HTERT RPE-1 (cell line): ENCODE results near the gene LRIF1.
"Not testable (repeated sequence)": the region's sequence is repeated elsewhere in the genome, so short reads cannot be mapped to it uniquely, and the experiment has no call there.

Experiments used
- in situ Hi-C: fragments of 300-500 bp; cut with MboI; formaldehyde crosslinking; loops from 4 replicates; pipeline ENCODE4 v1.14.3; 2020; ENCODE audit warnings: low sequenced_read_pairs

Gene LRIF1

DNA sequence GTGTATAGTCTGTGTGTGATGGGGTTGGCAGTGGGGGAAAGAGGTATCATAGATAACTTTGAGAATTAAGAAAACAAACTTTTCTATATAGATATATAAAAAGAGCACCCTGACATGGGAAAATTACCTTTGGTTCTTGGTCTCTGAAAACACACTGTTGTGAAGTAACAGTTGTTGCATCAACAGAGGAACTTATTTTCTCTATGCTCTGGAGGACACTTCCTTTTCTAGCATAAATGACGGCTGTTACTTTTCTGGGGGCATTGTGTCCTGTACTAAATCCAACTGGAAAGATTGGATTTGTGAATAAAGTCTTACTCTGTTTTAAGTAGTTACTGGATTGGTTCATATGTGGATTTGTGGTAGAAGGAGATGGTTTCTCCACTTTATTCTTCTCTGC lies 12.6 kb downstream of the LRIF1 start:
- in situ Hi-C loops: no loop called here

DNA sequence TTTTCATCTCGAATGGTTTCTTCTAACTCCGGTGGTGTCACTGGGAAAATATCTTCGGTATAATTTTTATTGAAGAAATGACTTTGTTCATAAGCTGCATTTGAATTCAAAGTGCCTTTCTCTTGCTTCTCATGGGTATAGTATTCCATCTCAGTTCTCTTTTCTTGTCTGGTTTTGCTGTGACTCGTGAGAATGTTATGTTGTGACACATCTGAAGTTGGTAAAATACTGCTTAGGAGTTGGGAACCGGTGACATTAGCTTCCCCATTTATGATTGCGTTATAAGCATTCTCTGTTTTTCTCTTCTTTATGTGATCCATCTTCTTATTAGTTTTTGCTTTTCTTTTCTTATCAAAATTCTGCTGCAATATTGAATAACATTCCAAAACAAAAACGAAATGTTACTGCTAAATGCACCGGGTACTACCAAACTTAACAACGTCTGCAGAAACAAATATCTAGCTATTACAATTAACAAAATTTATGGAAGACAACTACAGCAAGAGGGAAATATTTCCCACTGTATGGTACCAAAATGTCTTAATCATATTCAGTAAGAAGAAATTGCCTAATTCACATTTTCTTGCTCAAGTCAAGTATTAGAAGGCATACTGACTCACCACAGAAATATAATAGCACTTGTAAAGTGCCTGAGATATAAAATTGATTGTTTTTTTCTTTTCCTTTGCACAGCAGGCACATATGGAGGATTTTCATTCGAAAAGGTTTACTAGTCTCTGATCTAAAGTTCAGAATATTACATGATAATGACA lies 15.5 kb downstream of the LRIF1 start:
- in situ Hi-C loops: no loop called here

DNA sequence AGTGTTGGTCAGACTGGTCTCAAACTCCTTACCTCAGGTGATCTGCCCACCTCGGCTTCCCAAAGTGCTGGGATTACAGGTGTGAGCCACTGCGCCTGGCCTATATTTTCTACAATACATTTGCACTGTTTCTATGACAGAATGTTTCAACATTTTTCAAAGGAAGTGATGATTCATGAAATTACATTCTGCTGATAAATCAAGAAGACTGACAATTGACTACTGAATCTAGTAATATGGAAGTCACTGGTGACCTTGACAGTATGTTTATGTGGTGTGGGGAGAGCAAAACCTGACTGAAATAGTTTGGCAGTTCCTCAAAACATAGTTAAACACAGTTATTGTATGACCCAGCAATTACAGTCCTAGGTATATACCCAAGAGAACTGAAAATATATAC lies 18.1 kb downstream of the LRIF1 start:
- in situ Hi-C loops: no loop called here

DNA sequence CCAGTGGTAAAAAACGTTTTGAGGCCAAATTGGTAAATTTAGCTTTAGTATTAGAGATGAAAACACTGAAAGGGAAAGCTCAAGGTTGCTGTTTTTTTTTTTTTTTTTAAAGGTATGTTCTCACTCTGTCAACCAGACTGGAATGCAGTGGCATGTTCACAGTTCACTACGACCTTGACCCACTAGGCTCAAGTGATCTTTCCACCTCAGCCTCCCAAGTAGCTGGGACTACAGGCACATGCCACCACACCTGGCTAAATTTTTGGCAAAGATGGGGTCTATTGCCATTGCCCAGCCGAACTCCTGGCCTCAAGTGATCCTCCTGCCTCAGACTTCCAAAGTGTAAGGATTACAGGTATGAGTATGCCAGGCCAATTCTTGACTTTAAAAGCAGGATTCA lies 18.9 kb downstream of the LRIF1 start:
- in situ Hi-C loops: no loop called here

DNA sequence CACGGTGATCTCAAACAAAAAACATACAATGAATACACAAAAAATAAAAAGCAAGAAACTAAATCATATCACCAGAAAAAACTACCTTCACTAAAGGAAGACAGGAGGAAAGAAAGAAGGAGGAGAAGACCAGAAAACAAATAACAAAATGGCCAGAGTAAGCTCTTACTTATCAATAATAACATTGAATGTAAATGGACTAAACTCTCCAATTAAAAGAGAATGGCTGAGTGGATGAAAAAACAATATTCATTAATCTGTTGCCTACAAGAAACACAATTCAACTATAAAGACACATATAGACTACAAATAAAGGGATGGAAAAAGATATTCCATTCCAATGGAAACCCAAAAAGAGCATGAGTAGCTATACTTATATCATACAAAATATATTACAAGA lies 27.2 kb downstream of the LRIF1 start:
- in situ Hi-C loops: no loop called here

DNA sequence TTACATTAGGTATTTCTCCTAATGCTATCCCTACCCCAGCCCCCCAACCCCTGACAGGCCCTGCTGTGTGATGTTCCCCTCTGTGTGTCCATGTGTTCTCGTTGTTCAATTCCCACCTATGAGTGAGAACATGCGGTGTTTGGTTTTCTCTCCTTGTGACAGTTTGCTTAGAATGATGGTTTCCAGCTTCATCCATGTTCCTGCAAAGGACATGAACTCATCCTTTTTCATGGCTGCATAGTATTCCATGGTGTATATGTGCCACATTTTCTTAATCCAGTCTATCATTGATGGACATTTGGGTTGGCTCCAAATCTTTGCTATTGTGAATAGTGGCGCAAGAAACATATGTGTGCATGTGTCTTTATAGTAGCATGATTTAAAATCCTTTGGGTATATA lies 32.6 kb downstream of the LRIF1 start:
- in situ Hi-C loops: not testable (repeated sequence)

DNA sequence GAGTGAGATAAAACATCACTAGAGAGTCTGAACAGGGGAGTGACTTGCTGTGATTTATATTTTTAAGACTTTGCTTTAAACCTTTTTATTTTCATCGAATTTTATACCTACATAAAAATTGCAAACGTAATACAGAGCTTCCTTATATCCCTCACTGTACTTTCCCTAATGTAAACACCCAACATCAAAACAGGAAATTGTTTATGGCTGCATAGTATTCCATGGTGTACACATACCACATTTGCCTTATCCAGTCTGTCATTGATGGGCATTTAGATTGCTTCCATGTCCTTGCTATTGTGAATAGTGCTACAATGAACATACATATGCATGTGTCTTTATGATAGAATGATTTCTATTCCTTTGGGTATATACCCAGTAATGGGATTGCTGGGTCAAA lies 34.8 kb downstream of the LRIF1 start:
- in situ Hi-C loops: no loop called here

DNA sequence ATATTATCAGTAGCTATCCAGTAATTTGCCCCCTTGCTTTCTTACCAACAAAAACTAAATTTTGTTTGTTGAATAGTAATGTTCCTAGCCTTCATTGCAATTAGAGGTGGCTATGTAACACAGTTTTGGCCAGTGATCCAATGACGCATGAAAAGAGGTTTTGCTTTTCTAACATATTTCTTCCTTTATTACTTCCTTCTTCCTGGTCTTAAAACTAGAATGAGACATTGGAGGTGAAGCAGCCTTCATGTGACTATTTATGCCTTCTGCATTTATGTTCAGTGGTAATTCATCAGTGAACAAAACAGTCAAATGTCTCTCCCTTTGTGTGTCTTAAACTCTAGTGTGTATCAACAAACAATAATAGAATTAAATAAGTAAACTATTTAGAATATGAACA lies 35.5 kb downstream of the LRIF1 start:
- in situ Hi-C loops: no loop called here

DNA sequence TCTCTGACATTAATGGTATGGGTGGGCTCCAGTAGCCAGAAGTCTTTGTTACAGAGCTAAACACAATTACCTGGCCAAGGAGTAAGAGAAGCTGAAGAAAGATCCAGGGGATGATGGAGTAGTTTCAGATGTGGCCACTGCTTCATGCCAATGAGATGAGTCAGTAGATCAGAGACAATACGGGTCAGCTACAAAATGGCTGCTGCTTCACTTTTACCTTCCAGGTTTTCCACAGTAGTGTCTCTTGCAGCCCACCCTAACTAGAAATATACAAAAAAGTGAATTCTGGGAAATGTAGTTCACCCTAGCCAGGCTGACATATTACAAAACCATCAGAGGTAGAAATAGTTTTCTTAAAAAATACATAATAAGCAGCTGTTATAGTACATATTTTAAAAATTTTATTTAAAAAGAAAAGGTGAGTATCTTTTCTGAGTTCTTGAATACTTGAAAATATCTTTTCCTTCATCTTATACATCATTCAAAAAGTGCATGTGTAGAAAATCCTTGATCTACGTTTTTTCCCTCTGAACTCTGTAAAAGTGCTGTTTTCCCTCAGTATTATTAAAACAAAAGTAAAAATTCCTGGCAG lies 36.1 kb downstream of the LRIF1 start:
- in situ Hi-C loops: no loop called here

DNA sequence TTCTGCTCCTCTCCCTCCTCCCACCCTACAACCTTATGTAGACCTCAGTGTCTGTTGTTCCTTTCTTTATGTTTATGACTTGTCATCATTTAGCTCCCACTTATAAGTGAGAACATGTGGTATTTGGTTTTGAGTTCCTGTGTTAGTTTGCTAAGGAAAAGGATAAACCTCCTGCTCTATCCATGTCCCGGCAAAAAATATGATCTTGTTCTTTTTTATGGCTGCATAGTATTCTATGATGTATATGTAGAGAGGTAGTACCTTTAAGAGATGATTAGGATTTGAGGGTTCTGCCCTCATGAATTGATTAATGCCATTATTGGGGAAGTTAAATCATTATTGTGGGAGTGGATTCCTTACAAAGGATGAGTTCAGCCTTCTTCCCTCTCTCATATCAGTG lies 41.8 kb downstream of the LRIF1 start:
- in situ Hi-C loops: no loop called here

DNA sequence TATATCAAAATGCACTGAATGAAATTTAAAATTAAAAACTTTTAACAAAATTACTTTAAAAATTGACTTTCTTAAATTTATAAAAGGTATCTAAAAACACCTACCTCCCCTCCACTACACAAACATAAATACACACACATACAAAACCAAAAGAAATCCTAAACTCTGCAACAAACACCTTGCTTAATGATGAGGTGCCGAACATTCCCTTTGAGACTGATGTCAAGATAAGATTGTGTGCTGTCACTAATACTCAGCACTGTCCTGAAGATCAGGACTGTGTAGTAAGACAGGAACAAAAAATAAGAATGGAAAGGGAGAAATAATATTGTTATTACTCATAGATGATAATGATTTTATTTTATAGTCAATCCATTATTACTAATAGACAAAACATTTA lies 45.7 kb downstream of the LRIF1 start:
- in situ Hi-C loops: no loop called here

DNA sequence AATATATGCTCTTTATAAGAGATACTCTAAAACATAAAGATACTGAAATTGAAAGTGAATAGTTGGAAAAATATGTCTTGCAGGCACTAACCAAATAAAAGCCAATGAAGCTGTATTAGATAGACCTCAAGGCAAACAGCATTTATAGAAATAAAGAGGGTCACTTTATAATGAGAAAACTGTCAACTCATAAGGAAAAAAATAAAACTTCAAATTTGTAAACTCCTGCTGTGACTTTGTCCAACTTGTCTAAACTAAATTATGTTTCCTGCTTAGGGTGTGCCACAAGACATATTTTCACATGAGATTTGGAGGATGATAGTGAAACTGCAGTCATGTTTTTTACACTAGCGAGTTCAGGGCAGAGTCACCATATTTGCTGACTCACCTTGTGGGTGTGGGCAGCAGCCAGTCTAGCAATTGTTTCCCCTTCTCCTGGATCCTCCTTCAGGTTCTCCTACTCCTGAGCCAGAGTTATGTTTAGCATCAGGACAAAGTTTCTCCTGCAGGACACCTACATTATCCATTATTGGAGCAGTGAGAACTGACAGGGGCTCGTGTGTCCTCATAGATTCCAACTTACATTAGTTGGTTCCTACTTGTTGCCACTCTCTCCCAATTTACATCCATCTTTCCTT lies 46.9 kb downstream of the LRIF1 start:
- in situ Hi-C loops: no loop called here

DNA sequence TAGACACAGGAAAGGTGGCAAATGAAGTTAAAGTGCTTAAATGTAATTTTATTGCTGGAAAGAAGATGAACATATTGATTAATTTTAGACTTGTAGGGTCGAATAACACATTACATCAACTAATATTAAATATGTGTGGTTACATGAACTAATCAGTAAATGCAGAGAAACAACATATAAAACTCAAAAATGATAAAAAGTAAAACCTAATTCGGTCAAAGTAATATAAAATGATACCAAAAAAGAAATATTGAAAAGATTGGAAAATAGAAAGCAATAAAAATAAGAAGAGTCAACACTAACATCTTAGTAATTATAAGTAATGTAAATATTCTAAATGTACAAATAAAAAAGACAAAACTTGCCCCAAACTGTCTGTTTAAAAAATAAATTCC lies 47.5 kb downstream of the LRIF1 start:
- in situ Hi-C loops: no loop called here

DNA sequence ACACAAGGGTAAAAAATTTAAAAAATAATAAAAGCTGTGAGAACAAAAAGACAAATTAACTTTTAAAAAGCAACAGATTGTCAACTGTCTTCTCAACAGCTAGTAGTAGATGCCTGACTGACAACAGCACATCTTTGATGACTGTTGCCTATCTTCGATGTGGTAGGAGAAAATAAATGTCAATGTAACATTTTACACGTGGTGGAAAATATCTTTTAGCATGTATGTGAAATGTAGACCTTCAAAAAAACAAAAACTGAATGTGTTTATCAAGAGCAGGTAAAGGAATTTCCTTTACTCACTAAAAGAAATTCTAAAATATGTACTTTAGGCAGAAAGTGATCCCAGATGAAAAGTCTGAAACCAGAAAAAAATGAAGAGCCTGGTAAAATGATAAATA lies 47.9 kb downstream of the LRIF1 start:
- in situ Hi-C loops: no loop called here

DNA sequence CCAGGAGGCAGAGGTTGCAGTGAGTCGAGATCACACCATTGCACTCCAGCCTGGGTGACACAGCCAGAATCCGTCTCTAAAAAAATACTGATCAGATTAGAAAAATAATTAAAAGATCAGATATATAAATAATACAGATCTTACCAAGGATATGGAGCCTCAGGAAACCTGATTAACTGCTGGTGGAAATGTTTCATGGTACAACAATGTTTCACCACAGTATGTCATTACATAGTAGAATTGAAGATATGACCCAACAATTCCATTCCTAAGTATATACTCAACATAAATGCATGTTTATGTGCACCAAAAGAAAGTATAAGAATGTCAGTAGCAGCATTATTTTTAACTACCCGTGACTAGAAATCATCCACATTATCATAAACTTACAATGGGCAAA lies 49.0 kb downstream of the LRIF1 start:
- in situ Hi-C loops: no loop called here

DNA sequence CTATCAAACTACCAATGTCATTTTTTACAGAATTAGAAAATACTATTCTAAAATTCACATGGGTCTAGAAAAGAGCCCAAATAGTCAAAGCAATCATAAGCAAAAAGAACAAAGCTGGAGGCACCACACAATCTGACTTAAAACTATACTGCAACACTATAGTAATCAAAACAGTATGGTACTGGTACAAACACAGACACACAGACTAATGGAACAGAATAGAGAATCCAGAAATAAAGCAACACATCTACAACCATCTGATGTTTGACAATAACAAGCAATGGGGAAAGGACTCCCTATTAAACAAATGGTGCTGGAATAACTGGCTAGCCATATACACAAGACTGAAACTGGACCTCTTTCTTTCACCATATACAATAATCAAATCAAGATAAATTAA lies 50.9 kb downstream of the LRIF1 start:
- in situ Hi-C loops: no loop called here

DNA sequence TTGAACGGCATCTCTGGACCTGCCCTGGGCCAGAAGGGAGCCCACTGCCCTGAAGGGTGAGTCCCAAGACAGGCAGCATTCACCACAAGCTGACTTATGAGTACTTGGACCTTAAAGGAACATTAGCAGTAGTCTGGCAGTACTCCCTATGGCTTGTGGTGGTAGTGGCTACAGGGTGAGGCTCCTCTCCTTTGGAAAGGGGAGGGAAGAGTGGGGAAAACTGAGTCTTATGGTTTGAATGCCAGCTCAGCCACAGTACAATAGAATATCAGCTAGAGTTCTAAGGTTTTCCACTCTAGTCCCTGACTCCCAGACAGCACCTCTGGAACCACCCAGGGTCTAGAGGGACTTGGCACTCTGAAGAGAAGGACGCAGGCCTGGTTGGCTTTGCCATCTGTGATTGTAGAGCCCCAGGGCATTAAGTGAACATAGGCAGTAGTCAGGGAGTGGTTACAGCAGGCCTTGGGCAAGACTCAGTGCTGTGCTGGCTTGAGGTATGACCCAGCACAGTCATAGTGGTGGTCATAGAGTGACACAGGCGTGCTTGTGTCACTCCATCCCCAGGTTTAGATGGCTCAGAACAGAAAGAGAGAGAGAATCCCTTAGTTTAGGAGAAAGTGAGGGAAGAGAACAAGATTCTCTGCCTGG lies 59.7 kb downstream of the LRIF1 start:
- in situ Hi-C loops: no loop called here

DNA sequence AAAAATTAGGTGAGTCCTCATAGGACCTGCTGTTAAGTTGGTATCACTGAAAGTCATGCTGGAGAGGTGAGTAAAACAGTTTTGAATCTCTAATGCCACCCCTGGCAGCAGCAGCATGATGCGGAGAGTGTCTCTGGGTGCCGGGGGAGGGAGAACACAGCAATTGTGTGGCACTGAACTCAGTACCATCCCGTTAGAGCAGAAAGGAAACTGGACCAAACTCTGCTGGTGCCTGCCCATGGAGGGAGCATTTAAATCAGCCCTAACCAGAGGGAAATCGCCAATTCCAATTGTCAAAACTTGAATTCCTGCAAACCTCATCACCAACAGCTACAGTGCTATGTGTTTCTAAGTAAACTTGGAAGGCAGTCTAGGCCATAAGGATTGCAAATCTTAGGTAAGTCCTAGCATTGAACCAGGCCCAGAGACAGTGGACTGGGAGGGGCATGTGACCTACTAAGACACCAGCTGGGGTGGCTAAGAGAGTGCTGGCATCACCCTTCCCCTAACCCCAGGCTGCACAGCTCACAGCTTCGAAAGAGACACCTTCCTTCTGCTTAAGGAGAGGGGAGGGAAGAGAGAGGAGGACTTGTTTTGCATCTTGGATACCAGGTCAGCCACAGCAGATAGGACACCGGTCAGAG lies 60.8 kb downstream of the LRIF1 start:
- in situ Hi-C loops: no loop called here

DNA sequence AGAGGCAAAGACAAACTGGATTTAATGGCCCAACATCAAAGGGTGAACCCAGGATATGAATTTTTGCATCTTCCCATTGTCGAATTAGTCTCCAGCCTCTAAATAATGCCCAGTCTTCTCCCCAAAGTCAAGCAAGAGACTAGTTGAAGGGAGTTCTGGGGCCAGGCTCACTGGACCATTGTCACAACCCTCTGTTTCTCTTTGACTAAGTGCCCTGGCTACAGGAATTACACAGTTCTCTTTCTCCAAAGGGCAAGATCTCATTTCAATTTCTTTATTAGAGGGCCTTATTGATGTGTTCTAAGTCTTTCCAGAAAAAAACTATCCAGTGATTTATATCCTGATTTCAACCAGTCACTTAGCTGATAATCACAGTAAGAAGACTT lies 64.3 kb downstream of the LRIF1 start:
- in situ Hi-C loops: no loop called here

DNA sequence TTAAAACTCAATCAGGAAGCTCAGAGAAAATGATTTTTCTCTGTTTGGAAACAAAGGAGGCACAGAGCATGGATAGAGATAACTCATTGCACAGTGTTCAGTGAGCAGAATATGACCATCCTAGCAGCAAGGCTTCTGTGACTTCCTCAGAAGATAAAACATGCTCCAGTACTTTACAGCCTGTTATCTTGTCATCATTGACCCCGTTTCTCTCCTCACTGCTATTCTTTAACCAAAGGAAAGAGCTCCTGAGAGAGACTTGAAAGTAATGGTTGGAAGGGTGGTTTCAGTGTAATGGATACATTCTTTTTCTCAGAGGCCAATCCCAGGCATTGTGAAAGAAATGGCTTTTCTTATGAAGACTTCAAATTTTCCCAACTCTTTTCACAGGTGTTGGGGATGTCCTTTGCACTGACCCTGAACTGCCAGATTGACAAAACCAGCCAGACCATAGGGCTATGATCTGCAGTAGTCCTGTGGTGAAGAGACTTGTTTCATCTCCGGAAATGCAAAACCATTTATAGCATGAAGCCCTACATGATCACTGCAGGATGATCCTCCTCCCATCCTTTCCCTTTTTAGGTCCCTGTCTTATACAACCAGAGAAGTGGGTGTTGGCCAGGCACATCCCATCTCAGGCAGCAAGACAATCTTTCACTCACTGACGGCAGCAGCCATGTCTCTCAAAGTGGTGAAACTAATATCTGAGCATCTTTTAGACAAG lies 64.8 kb downstream of the LRIF1 start:
- in situ Hi-C loops: no loop called here

DNA sequence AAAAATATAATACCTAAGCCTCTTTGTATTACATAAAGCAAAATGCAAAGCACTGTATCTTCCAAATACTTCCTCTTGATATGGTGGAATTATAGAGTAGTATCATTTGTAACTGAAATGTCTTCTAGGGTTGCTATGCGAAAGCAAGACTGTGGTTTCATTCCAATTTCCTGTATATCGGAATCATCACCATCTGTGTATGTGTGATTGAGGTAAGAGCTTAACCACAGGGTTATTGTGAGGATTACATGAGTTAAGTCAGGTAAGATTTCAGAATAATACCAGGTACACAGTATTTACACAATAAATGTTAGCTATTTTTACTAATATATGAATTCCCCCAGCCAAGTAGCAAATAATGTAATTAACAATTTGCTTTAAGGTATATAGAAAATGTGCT lies 66.0 kb downstream of the LRIF1 start:
- in situ Hi-C loops: no loop called here
